ENCODE results near the gene KRT82.

DNA sequence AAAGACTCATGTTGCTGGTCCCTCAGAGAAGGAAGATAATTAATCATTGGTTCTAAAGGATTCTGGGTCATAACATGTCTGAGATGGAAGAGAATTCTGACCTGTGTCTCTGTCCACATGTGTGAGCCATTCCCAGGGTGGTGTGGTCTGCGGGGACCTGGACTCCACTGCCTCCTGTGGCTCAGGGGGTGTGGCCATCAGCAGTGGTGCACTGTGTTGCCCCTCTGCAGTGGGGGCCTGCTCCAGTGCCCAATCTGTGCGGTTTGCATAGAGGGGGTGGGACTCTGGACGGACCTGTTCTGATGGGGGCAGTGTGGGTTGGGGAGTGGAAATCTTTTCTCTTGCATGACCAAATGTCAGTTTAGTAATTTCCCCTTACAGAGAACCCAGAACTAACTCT is 52.4 kb downstream of the KRT82 start:
- TF ChIP-seq, protein P1, sequence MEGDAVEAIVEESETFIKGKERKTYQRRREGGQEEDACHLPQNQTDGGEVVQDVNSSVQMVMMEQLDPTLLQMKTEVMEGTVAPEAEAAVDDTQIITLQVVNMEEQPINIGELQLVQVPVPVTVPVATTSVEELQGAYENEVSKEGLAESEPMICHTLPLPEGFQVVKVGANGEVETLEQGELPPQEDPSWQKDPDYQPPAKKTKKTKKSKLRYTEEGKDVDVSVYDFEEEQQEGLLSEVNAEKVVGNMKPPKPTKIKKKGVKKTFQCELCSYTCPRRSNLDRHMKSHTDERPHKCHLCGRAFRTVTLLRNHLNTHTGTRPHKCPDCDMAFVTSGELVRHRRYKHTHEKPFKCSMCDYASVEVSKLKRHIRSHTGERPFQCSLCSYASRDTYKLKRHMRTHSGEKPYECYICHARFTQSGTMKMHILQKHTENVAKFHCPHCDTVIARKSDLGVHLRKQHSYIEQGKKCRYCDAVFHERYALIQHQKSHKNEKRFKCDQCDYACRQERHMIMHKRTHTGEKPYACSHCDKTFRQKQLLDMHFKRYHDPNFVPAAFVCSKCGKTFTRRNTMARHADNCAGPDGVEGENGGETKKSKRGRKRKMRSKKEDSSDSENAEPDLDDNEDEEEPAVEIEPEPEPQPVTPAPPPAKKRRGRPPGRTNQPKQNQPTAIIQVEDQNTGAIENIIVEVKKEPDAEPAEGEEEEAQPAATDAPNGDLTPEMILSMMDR (IDR thresholded peaks at IDR 0.05), result no peak
- no peak for TF ChIP-seq POLR2A (IDR thresholded peaks at IDR 0.05)

Measured in testis (tissue), 2 donors.